Type B pancreatic cell (in vitro differentiated cells): ENCODE measurements around the gene KRTAP16-1. TPM values are rescaled to one million over a fixed set of nuclear protein-coding genes. Genes with fewer than 3 reads are reported as not detected.

ENCODE experiments used
- DNase-seq: peaks from one replicate; pipeline ENCODE4 v3.0.0; 2021; ENCODE audit warnings: mixed read lengths; ENCODE audit not compliant: unreplicated experiment; ENCODE audit errors: extremely low spot score
- H3K27ac Mint-ChIP-seq: 2 replicates; pipeline ENCODE4 v1.8.0; 2021; ENCODE audit warnings: mild to moderate bottlenecking, mixed read lengths
- H3K27me3 Mint-ChIP-seq: 2 replicates; pipeline ENCODE4 v1.8.0; 2021; ENCODE audit warnings: mixed read lengths
- H3K36me3 Mint-ChIP-seq: 2 replicates; pipeline ENCODE4 v1.8.0; 2021; ENCODE audit warnings: mixed read lengths
- H3K4me1 Mint-ChIP-seq: one replicate; pipeline ENCODE4 v1.8.0; 2021; ENCODE audit warnings: mixed read lengths; ENCODE audit not compliant: unreplicated experiment
- H3K4me3 Mint-ChIP-seq: 2 replicates; pipeline ENCODE4 v1.8.0; 2021; ENCODE audit warnings: mild to moderate bottlenecking, mixed read lengths
- H3K9me3 Mint-ChIP-seq: 2 replicates; pipeline ENCODE4 v1.8.0; 2021; ENCODE audit warnings: mixed read lengths
- CTCF ChIP-seq: fragments of 200-600 bp; sonication (generic); conservative IDR thresholded peaks from 2 replicates; pipeline ENCODE4 v1.5.0; 2021; ENCODE audit warnings: antibody characterized with exemption, mild to moderate bottlenecking
- total RNA-seq: library from RNA; stranded (reverse); gene quantifications from 2 replicates; pipeline ENCODE4 v1.2.1, GENCODE V29; 2021; ENCODE audit warnings: low replicate concordance

Gene KRTAP16-1
- total RNA-seq, 1 donor from 2014 or later: not detected

GRCh38 chr17:41324180-41325075, 15.3 kb upstream of the KRTAP16-1 start:
- DNase-seq: no peak
- Mint-ChIP-seq H3K36me3 (no peaks in the 10 kb centered on the region), H3K4me3 (no peak overlapping the region), H3K4me1 (peaks cover 6% of the 10 kb centered on the region), H3K27me3 (no peaks in the 10 kb centered on the region), H3K9me3 (peaks cover 10% of the 10 kb centered on the region), H3K27ac (peak overlapping the region; percentile 61)
- TF ChIP-seq CTCF: peak; percentile 28

GRCh38 chr17:41322903-41323895, 14.1 kb upstream of the KRTAP16-1 start:
- no peak for DNase-seq
- peak overlapping the region; percentile 13 for H3K27ac Mint-ChIP-seq
- no peaks in the 10 kb centered on the region for H3K27me3 Mint-ChIP-seq
- peaks cover 6% of the 10 kb centered on the region for H3K4me1 Mint-ChIP-seq
- no peaks in the 10 kb centered on the region for H3K36me3 Mint-ChIP-seq
- H3K4me3 Mint-ChIP-seq: no peak overlapping the region
- H3K9me3 Mint-ChIP-seq: peaks cover 15% of the 10 kb centered on the region
- no peak for TF ChIP-seq CTCF

GRCh38 chr17:41322094-41322902, 13.2 kb upstream of the KRTAP16-1 start:
- Mint-ChIP-seq H3K27me3 (no peaks in the 10 kb centered on the region), H3K27ac (peak overlapping the region; percentile 13), H3K9me3 (peaks cover 15% of the 10 kb centered on the region), H3K36me3 (no peaks in the 10 kb centered on the region), H3K4me3 (no peak overlapping the region), H3K4me1 (peaks cover 6% of the 10 kb centered on the region)
- TF ChIP-seq CTCF: peak; percentile 85
- no peak for DNase-seq

- Mint-ChIP-seq H3K4me1 (peaks cover 6% of the 10 kb centered on the region), H3K27ac (no peak overlapping the region), H3K4me3 (no peak overlapping the region), H3K27me3 (no peaks in the 10 kb centered on the region), H3K36me3 (no peaks in the 10 kb centered on the region), H3K9me3 (peaks cover 15% of the 10 kb centered on the region)
- no peak for TF ChIP-seq CTCF
- no peak for DNase-seq
These were observed 9.1 kb upstream of the KRTAP16-1 start for GRCh38 chr17:41318231-41318630.
